Stimulated activated naive B cell treated with anti-CD40 and anti-IgM and Interleukin-4, amounts not matched to agents 10 μg/mL and 1 μg/mL and 100 μg/mL, for 72 hours (primary cell): ENCODE data around the gene SIGLEC10.

Source experiments
- ATAC-seq, 2 donors: fragments of 150-1000 bp; cut with Tn5 transposase; replicated peaks; 2 replicates each; pipeline ENCODE4 v1.10.0; 2021; ENCODE audit warnings: moderate library complexity in 1 of 2
- DNase-seq: peaks from one replicate; pipeline ENCODE4 v3.0.0; 2021
- H3K27ac Mint-ChIP-seq: one replicate; pipeline ENCODE4 v1.8.0; 2022; ENCODE audit warnings: mild to moderate bottlenecking, mixed read lengths
- H3K27me3 Mint-ChIP-seq, 2 donors: one replicate each; pipeline ENCODE4 v1.8.0; 2022; ENCODE audit warnings: mixed read lengths in 2 of 2
- H3K36me3 Mint-ChIP-seq, 2 donors: one replicate each; pipeline ENCODE4 v1.8.0; 2022; ENCODE audit warnings: mixed read lengths in 2 of 2, mild to moderate bottlenecking in 1 of 2
- H3K4me1 Mint-ChIP-seq, 2 donors: one replicate each; pipeline ENCODE4 v1.8.0; 2022; ENCODE audit warnings: mixed read lengths in 2 of 2, mild to moderate bottlenecking in 1 of 2
- H3K4me3 Mint-ChIP-seq, 2 donors: one replicate each; pipeline ENCODE4 v1.8.0; 2022; ENCODE audit warnings: mild to moderate bottlenecking in 2 of 2, mixed read lengths in 2 of 2, moderate library complexity in 1 of 2
- H3K9me3 Mint-ChIP-seq, 2 donors: one replicate each; pipeline ENCODE4 v1.8.0; 2022; ENCODE audit warnings: mixed read lengths in 2 of 2, mild to moderate bottlenecking in 1 of 2

SIGLEC10 gene

GRCh38 chr19:51372021-51372648 is 45.3 kb downstream of the SIGLEC10 start:
- no peaks in the 10 kb centered on the region for H3K27me3 Mint-ChIP-seq
- H3K9me3 Mint-ChIP-seq = no peaks in the 10 kb centered on the region
- H3K27ac Mint-ChIP-seq = peak overlapping the region; percentile 82
- peaks cover 46 to 63% of the 10 kb centered on the region in 2 donors for H3K4me1 Mint-ChIP-seq
- peaks cover 2 to 13% of the 10 kb centered on the region in 2 donors for H3K36me3 Mint-ChIP-seq
- H3K4me3 Mint-ChIP-seq = peak overlapping the region; percentile 7 to 37
- DNase-seq (no peak), ATAC-seq (no peak)

DNA sequence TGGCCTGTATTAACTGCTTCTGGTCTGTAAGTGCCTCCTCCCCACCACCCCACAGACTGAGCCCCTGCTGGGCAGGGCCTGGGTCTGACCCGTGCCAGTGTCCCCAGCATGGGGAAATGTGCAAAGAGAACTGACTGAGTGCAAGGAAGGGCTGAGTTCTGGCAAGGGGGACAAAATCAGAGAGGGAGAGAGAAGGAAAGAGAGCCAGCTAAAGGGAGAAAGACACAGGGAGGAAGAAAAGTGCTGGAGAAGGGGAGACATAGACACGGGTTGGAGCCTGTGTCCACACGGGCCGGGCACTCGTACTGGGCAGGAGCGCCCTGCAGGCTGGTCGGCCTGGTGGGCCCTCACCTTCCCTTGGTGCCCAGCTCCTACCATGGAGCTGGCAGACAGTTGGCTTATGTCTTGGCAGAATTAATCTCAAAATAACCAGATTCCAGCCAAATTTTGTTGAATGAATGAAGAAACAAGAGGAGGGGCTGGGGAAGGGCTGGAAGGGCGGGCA is 46.2 kb downstream of the SIGLEC10 start:
- H3K36me3 Mint-ChIP-seq = peaks cover 6 to 19% of the 10 kb centered on the region in 2 donors
- H3K27me3 Mint-ChIP-seq = no peaks in the 10 kb centered on the region
- H3K4me3 Mint-ChIP-seq = peak overlapping the region; percentile 7 to 37
- no peak for ATAC-seq
- H3K4me1 Mint-ChIP-seq = peaks cover 43 to 71% of the 10 kb centered on the region in 2 donors
- H3K9me3 Mint-ChIP-seq = no peaks in the 10 kb centered on the region
- peak overlapping the region; percentile 63 for H3K27ac Mint-ChIP-seq
- no peak for DNase-seq

GRCh38 chr19:51370230-51370629 is 47.2 kb downstream of the SIGLEC10 start:
- H3K27ac Mint-ChIP-seq = peak overlapping the region; percentile 78
- no peaks in the 10 kb centered on the region for H3K27me3 Mint-ChIP-seq
- H3K9me3 Mint-ChIP-seq = no peaks in the 10 kb centered on the region
- ATAC-seq (no peak), DNase-seq (no peak)
- H3K36me3 Mint-ChIP-seq = peaks cover 6 to 17% of the 10 kb centered on the region in 2 donors
- H3K4me3 Mint-ChIP-seq = peak overlapping the region in 1 of 2 donors; percentile 18
- peaks cover 45 to 69% of the 10 kb centered on the region in 2 donors for H3K4me1 Mint-ChIP-seq

GRCh38 chr19:51368366-51369282 is 48.8 kb downstream of the SIGLEC10 start, which contains the start of gene CLDND2:
Gene CLDND2, minus strand, starts transcription at chr19:51369003. Its CDS starts 426 bp downstream, at chr19:51368577.
- Mint-ChIP-seq H3K27ac (peak within 1 kb of the TSS; percentile 97), H3K4me1 (peaks cover 49 to 72% of the 10 kb centered on the region in 2 donors), H3K27me3 (no peaks in the 10 kb centered on the region), H3K4me3 (peak within 1 kb of the TSS; percentile 95 to 96), H3K36me3 (peaks cover 10 to 17% of the 10 kb centered on the region in 2 donors), H3K9me3 (no peaks in the 10 kb centered on the region)
- DNase-seq (no peak), ATAC-seq (no peak)

DNA sequence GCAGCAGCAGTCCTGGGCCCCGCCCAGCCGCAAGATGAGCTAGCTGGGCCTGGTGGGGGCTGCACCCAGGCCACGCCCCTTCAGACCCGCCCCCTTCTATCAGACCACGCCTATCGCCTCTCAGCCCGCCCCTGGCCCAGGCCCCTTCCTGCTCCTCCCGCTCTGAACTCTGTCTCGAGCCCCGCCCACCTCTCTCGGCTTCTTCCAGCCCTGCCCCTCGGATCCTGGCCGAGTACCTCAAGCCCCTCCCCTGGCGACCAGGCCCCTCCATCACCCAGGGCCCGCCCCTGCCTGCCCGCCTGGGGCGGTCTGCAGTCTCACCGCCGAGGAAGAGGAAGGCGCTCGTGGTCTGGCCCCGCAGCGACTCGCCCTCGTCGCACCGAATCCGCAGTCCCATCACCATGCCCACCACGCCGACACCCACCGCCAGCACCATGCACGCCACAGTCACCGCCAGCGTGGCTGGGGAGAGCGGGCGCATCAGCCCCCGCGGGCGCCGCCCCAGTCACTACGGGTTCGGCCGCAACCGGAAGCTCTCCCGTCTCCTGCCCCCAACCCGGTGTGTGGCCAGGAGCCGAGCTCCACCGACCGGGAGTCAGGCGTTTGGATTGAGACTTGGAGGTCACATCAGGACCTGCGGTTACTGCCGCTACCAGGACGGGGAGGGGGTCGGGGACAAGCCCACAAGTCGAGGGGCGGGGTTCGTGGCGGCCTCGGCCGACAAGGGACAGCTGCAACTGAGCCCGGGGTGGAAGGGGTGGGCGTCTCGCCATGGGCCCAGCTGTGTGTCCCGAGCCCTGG is 49.7 kb downstream of the SIGLEC10 start:
- peaks cover 10 to 18% of the 10 kb centered on the region in 2 donors for H3K36me3 Mint-ChIP-seq
- no peaks in the 10 kb centered on the region for H3K27me3 Mint-ChIP-seq
- H3K4me3 Mint-ChIP-seq = peak overlapping the region; percentile 95 to 96
- H3K27ac Mint-ChIP-seq = peak overlapping the region; percentile 97
- peak; percentile 80 to 86 for ATAC-seq
- peak; percentile 99 for DNase-seq
- peaks cover 52 to 72% of the 10 kb centered on the region in 2 donors for H3K4me1 Mint-ChIP-seq
- no peaks in the 10 kb centered on the region for H3K9me3 Mint-ChIP-seq

GRCh38 chr19:51367255-51367564 is 50.2 kb downstream of the SIGLEC10 start:
- no peak for DNase-seq
- H3K27me3 Mint-ChIP-seq = no peaks in the 10 kb centered on the region
- H3K4me1 Mint-ChIP-seq = peaks cover 49 to 72% of the 10 kb centered on the region in 2 donors
- no peak for ATAC-seq
- no peaks in the 10 kb centered on the region for H3K9me3 Mint-ChIP-seq
- H3K4me3 Mint-ChIP-seq = peak overlapping the region; percentile 95 to 96
- H3K27ac Mint-ChIP-seq = peak overlapping the region; percentile 97
- peaks cover 10 to 19% of the 10 kb centered on the region in 2 donors for H3K36me3 Mint-ChIP-seq

GRCh38 chr19:51366389-51367254 is 50.8 kb downstream of the SIGLEC10 start:
- ATAC-seq = peak; percentile 57 to 62
- Mint-ChIP-seq H3K27ac (peak overlapping the region; percentile 97), H3K27me3 (no peaks in the 10 kb centered on the region), H3K36me3 (peaks cover 10 to 19% of the 10 kb centered on the region in 2 donors), H3K4me3 (peak overlapping the region; percentile 95 to 96), H3K9me3 (no peaks in the 10 kb centered on the region), H3K4me1 (peaks cover 45 to 72% of the 10 kb centered on the region in 2 donors)
- peak; percentile 93 for DNase-seq

DNA sequence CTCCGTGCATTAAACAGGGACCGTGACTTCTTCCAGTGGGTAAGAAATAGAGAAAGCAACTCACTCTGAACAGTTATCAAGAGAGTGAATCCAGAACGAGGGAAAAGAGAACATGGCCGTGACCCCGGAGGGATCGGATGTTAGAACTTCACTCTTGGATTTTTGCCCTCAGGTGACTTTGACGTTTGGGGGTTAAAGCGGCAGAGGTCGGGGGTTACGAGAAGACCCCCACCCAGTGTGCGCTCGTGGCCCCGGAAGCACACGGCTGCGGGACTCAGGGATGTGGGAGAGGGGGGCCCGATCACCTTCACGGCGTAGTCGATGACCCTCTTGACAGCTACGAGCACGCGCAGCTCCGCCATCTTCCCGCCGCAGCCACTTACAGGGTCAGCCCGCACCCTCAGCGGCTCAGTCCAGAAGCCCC is 51.5 kb downstream of the SIGLEC10 start, which contains the start of gene ETFB:
ETFB (minus strand) TSS at position 424 of the 424 bp plus-strand sequence; CDS start at position 362, 62 bp downstream.
- DNase-seq (no peak), ATAC-seq (no peak)
- H3K9me3 Mint-ChIP-seq = no peaks in the 10 kb centered on the region
- peak within 1 kb of the TSS; percentile 97 for H3K27ac Mint-ChIP-seq
- no peaks in the 10 kb centered on the region for H3K27me3 Mint-ChIP-seq
- H3K4me3 Mint-ChIP-seq = peak within 1 kb of the TSS; percentile 95 to 96
- H3K4me1 Mint-ChIP-seq = peaks cover 41 to 66% of the 10 kb centered on the region in 2 donors
- H3K36me3 Mint-ChIP-seq = peaks cover 10 to 22% of the 10 kb centered on the region in 2 donors

- peak overlapping the region; percentile 95 to 96 for H3K4me3 Mint-ChIP-seq
- H3K27ac Mint-ChIP-seq = peak overlapping the region; percentile 97
- H3K4me1 Mint-ChIP-seq = peaks cover 36 to 60% of the 10 kb centered on the region in 2 donors
- H3K36me3 Mint-ChIP-seq = peaks cover 10 to 19% of the 10 kb centered on the region in 2 donors
- ATAC-seq (peak in 1 of 2 donors; percentile 6), DNase-seq (no peak)
- H3K27me3 Mint-ChIP-seq = no peaks in the 10 kb centered on the region
- no peaks in the 10 kb centered on the region for H3K9me3 Mint-ChIP-seq
Observed at GRCh38 chr19:51365211-51365964, 52.1 kb downstream of the SIGLEC10 start.

GRCh38 chr19:51364200-51365106 is 53.0 kb downstream of the SIGLEC10 start:
- peak overlapping the region; percentile 33 to 36 for H3K4me3 Mint-ChIP-seq
- DNase-seq (no peak), ATAC-seq (no peak)
- H3K36me3 Mint-ChIP-seq = peaks cover 11 to 17% of the 10 kb centered on the region in 2 donors
- peak overlapping the region; percentile 57 for H3K27ac Mint-ChIP-seq
- no peaks in the 10 kb centered on the region for H3K9me3 Mint-ChIP-seq
- no peaks in the 10 kb centered on the region for H3K27me3 Mint-ChIP-seq
- H3K4me1 Mint-ChIP-seq = peaks cover 32 to 59% of the 10 kb centered on the region in 2 donors

- no peak for DNase-seq
- ATAC-seq = no peak
- H3K36me3 Mint-ChIP-seq = peaks cover 21 to 26% of the 10 kb centered on the region in 2 donors
- H3K27me3 Mint-ChIP-seq = no peaks in the 10 kb centered on the region
- no peaks in the 10 kb centered on the region for H3K9me3 Mint-ChIP-seq
- H3K4me3 Mint-ChIP-seq = no peak overlapping the region
- H3K27ac Mint-ChIP-seq = no peak overlapping the region
- peaks cover 27 to 51% of the 10 kb centered on the region in 2 donors for H3K4me1 Mint-ChIP-seq
Observed at GRCh38 chr19:51361239-51361638, 56.2 kb downstream of the SIGLEC10 start.
